Mesodermal cell (in vitro differentiated cells): ENCODE data around the gene NHLRC2.

Experiments used
- H3K27ac ChIP-seq: 2 replicates; pipeline ENCODE4 v1.7.0; 2013; ENCODE audit warnings: mild to moderate bottlenecking, low read depth, low read length, moderate library complexity; ENCODE audit not compliant: severe bottlenecking
- H3K36me3 ChIP-seq: 2 replicates; pipeline ENCODE4 v1.7.1; 2013; ENCODE audit warnings: mild to moderate bottlenecking, low read length, moderate library complexity; ENCODE audit not compliant: control insufficient read depth, insufficient read depth
- H3K4me1 ChIP-seq: one replicate; pipeline ENCODE4 v1.7.1; 2013; ENCODE audit warnings: mild to moderate bottlenecking, low read length; ENCODE audit not compliant: insufficient read depth, control insufficient read depth, poor library complexity, severe bottlenecking
- H3K4me3 ChIP-seq: 2 replicates; pipeline ENCODE4 v1.7.0; 2013; ENCODE audit warnings: low read length, control low read depth, mild to moderate bottlenecking; ENCODE audit not compliant: insufficient read depth, poor library complexity, severe bottlenecking; ENCODE audit errors: extremely low read depth
- H3K9me3 ChIP-seq: 2 replicates; pipeline ENCODE4 v1.7.1; 2013; ENCODE audit warnings: mild to moderate bottlenecking, low read length, moderate library complexity; ENCODE audit not compliant: control insufficient read depth
- WGBS, 2 experiments: methylation state at CpG; one replicate each; pipeline ENCODE4 v1.1.5; 2013; ENCODE audit warnings: missing lambda C conversion rate in 2 of 2; ENCODE audit not compliant: insufficient coverage in 2 of 2; 5-methylcytosine and 5-hydroxymethylcytosine counted together

Gene NHLRC2

DNA sequence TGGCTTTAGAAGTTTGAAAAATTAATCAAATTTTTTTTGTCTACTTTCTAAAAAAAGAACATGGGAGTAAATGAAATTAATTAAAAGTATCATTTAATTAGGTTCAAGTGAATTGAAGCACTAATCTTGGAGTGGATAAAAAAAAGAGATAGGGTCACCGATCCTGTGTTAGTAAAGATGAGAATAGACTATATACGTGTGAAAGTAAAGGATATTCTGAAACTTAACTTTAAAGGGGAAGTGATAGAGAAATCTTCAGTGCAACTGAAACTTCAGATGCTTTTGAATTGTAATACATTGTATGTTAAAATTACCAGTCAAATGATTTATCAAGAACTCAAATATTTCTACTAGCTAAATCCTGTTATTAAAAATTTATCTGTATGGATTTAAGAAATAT, 4.8 kb downstream of the NHLRC2 start:
- H3K4me1 ChIP-seq, result peaks cover 5% of the 10 kb centered on the region
- no peaks in the 10 kb centered on the region for H3K9me3 ChIP-seq
- H3K27ac ChIP-seq, result no peak overlapping the region
- peaks cover 38% of the 10 kb centered on the region for H3K36me3 ChIP-seq
- WGBS, 2 experiments, result 100% methylated on average over 2 of the region's 2 CpGs
- H3K4me3 ChIP-seq, result no peak overlapping the region

DNA sequence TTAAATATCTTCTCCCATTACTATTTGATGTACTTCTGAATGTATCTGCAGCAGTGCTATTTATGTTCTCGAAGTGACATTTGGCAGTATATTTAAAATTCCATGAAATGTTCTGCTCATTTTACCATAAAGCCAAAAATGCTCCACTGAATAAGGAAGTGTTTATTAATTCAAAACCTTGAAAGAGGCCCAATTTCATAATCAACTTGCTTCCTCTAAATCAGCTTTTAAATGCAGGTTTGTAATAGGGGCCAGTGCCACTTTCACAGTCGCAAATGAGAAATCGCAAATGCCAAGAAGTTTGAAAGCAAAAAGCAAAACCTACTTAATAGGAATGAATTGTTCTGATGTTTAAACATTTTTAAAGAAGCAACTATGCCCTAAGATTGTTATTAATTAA, 11.4 kb downstream of the NHLRC2 start:
- Histone ChIP-seq H3K27ac (no peak overlapping the region), H3K4me3 (no peak overlapping the region), H3K9me3 (no peaks in the 10 kb centered on the region), H3K36me3 (peaks cover 33% of the 10 kb centered on the region), H3K4me1 (no peaks in the 10 kb centered on the region)
- no CpG with 5 or more reads among the region's 3 CpGs for WGBS, 2 experiments

DNA sequence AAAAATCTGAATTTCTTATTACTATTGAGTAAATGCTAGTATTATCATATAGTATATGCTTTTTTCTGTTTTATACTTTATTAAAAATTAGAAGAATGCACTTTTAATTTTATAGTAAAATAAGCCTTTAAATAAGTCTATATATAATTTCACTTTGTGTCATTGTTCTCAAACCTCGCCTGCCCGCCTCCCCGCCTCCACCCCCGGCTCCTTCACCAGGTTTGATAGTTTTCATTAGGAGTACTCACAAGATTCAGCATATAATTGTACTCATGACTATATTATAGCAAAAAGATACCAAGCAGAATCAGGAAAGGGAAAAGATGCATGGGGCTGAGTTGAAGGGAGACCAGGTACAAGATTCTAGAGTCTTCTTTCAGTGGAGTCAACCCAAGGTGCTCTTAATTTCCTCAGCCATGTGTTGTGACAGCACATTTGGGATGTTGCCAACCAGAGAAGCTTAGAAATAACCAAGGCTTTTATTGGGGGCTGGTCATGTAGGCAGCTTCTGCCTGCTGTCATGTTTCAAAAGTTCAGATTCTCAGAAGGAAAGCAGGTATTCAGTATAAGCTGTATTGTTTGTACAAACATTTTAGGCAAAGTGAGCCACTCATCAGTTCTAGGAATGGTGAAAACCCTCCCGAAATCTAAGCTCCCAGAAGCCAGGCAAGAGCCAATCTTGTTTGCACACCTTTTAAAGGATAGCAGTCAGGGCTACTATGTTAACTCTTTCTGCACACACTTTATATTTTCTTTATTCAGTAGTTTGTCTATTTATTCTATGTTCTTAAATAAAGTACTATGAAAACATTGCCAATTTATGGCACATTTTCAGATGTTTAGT, 12.3 kb downstream of the NHLRC2 start:
- Histone ChIP-seq H3K36me3 (peaks cover 29% of the 10 kb centered on the region), H3K4me1 (no peaks in the 10 kb centered on the region), H3K4me3 (no peak overlapping the region), H3K27ac (no peak overlapping the region), H3K9me3 (peaks cover 2% of the 10 kb centered on the region)
- 63 to 80% methylated on average over 1 of the region's 5 CpGs for WGBS, 2 experiments

DNA sequence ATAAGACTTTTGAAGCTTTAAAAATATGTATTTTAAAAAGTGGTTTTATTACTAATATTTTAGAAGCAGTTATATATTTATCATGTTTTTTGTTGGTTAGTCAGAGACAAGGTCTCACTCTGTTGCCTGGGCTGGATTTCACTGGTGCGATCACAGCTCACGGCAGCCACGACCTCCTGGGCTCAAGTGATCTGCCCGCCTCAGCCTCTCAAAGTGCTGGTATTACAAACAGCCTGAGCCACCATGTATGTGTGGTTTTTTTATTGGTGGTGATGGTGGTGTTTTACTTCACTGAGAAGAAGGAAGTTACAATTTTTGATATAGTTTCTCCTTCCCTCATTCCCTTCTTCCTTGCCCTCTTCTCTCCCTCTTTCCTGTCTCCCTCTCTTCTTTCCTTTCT, 13.4 kb downstream of the NHLRC2 start:
- Histone ChIP-seq H3K4me3 (no peak overlapping the region), H3K36me3 (peaks cover 34% of the 10 kb centered on the region), H3K4me1 (no peaks in the 10 kb centered on the region), H3K27ac (no peak overlapping the region), H3K9me3 (peaks cover 10% of the 10 kb centered on the region)
- WGBS, 2 experiments, result 93 to 96% methylated on average over 4 of the region's 4 CpGs

DNA sequence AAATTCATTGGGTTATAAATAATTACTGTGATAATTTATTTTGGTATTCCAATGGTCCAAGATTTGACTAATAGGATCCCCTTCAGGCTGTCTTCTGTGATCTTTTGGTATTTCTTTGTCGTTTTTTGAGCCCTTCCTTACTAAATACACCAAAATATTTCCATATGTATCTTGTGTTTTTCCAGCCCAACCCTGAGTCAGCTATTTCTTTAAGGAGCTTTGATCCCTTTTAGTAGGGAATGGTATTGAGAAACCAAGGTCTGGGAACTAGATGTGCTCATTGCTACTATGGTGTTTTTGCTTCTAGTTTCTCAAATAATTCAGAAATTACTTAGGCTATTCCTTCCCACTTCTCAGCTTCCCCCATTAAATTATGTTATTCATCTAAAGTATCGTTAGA, 15.3 kb downstream of the NHLRC2 start:
- Histone ChIP-seq H3K27ac (no peak overlapping the region), H3K9me3 (peaks cover 10% of the 10 kb centered on the region), H3K4me3 (no peak overlapping the region), H3K4me1 (no peaks in the 10 kb centered on the region), H3K36me3 (peaks cover 31% of the 10 kb centered on the region)
- no CpG with 5 or more reads among the region's 2 CpGs for WGBS, 2 experiments

DNA sequence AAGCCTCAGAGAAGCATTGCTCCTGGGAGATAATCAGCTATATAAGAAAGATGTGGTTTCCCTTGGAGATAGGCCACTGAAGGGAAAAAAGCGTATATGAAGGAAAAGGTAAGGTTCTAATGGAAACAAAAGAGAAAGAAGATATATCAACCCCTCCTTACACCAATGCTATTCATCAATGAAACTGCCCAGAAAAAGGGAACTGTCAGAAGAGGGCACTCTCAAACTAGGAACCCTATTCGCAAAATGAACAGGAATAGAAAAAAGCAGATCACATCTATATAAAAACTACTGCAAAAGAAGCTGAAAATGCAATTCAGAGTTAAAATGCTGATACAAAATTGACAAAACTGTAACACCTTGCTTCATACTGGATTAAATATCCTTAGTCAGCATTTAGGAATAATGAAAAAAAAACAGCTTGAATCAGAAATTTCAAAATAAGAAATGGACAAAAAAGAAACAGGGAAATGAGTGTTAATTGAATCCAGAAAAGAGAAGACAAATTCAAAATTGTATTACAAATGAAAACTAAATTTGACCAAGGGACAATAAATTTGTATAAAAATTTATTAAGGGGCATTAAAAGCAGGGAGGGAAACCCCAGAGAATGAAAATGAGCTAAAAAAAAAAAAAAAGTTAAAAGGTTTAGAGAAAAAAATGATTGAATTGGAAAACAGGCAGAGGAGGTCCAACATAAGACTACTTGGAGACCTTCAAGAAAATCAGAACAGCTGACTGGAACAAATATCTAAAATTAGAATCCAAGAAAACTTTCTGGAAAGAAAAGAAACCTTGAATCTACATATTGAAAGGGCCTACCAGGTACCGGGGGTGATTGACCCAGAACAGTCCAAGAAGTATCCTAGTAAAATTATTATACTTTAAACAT, 17.9 kb downstream of the NHLRC2 start:
- no CpG with 5 or more reads among the region's 3 CpGs for WGBS, 2 experiments
- Histone ChIP-seq H3K4me3 (no peak overlapping the region), H3K9me3 (peaks cover 10% of the 10 kb centered on the region), H3K36me3 (peaks cover 31% of the 10 kb centered on the region), H3K4me1 (no peaks in the 10 kb centered on the region), H3K27ac (no peak overlapping the region)

DNA sequence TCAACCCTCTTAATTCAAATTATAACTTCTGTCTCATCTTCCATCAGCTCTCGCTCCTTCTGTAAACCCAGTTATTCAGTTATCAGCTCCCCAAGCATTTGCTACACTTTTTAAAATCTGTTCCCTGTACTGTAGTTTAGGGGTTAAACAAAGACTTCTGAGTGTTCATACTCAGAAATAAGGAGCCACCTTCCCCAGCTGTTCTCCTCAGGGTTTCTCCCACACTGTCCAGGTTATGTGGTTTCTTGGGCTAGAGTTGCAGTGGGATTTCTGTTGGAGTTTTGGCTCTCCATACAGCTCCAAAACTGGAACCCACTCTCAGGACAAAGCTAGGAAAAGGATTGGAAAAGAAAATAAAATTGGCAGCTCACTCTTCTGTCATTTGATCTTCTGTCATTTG, 20.8 kb downstream of the NHLRC2 start:
- Histone ChIP-seq H3K4me3 (no peak overlapping the region), H3K36me3 (peaks cover 27% of the 10 kb centered on the region), H3K9me3 (peaks cover 10% of the 10 kb centered on the region), H3K27ac (no peak overlapping the region), H3K4me1 (no peaks in the 10 kb centered on the region)
- WGBS, 2 experiments, result 100% methylated on average over 1 of the region's 1 CpG

DNA sequence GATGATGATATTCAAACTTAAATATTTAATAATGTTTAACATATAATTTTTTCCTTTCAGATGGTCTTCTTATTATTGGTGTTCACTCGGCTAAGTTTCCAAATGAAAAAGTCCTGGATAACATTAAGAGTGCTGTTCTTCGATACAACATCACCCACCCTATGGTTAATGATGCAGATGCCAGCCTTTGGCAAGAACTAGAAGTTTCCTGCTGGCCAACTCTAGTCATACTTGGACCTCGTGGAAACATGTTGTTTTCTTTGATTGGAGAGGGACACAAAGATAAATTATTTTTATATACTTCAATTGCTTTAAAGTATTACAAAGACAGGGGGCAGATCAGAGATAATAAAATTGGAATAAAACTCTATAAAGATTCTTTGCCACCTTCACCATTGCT, 22.0 kb downstream of the NHLRC2 start:
- Histone ChIP-seq H3K4me3 (no peak overlapping the region), H3K27ac (no peak overlapping the region), H3K4me1 (no peaks in the 10 kb centered on the region), H3K9me3 (peaks cover 10% of the 10 kb centered on the region), H3K36me3 (peaks cover 25% of the 10 kb centered on the region)
- WGBS, 2 experiments, result 90% methylated on average over 2 of the region's 3 CpGs; no CpG with 5 or more reads in 1 of the 2 experiments

DNA sequence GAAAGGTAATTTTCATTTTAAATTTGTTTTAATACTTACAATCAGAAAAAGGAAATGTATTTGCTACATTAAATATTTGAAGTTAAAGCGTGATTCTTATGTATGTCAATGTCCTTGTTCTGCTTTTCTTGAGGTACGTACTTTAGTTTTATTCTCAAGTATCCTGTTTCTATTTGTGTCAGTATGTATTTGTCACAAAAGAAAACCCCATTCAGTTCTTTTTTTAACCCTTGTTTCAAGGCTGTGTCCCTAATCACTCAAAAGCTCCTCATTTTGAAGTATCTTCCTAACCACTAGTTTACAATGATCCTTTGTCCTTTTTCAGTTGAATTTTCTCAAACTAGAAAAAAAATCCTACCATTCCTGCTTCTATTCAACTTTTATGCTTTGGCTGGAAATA, 25.2 kb downstream of the NHLRC2 start:
- Histone ChIP-seq H3K4me1 (no peaks in the 10 kb centered on the region), H3K4me3 (no peak overlapping the region), H3K36me3 (peaks cover 14% of the 10 kb centered on the region), H3K9me3 (no peaks in the 10 kb centered on the region), H3K27ac (no peak overlapping the region)
- no CpG with 5 or more reads among the region's 2 CpGs for WGBS, 2 experiments

DNA sequence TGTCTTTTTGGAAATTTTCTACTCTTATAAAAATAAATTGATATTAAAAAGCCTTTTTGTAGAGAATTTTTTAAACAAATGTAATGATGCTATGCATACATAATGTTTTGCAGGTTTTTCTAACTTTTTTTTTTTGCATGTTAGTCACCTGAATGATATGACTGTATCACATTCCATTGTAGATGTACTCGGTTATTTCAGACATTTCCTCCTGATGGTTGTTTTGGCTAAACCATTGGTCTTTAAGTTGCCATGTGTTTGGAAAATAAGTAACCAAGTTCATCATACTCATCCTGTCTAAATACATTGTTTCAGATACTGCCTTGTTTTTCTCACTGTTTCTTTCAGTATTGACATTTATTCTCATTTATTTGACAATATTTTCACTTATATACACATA, 25.8 kb downstream of the NHLRC2 start:
- Histone ChIP-seq H3K4me3 (no peak overlapping the region), H3K9me3 (no peaks in the 10 kb centered on the region), H3K27ac (no peak overlapping the region), H3K4me1 (no peaks in the 10 kb centered on the region), H3K36me3 (peaks cover 15% of the 10 kb centered on the region)
- WGBS, 2 experiments, result no CpG with 5 or more reads among the region's 1 CpG

DNA sequence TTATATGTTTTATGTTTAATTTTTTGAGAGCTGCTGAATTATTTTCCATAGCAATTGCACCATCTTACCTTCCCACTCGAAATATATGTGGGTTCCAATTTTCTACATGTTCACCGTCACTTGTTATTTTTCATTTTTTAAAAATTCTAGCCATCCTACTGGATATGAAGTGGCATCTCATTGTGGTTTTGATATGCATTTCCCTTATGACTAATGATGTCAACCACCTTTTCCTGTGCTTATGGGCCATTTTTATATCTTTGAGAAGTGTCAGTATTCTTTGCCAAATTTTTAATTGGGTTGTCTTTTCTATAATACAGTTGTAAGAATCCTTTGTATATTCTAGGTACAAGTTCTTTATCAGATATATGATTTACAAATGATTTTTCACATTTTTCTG, 27.8 kb downstream of the NHLRC2 start:
- peaks cover 23% of the 10 kb centered on the region for H3K36me3 ChIP-seq
- no peaks in the 10 kb centered on the region for H3K9me3 ChIP-seq
- no CpG with 5 or more reads among the region's 2 CpGs for WGBS, 2 experiments
- H3K4me1 ChIP-seq, result no peaks in the 10 kb centered on the region
- no peak overlapping the region for H3K27ac ChIP-seq
- H3K4me3 ChIP-seq, result no peak overlapping the region
